Loucy (cell line): ENCODE data around the gene ZNF555.

Experiments
- H2AFZ ChIP-seq: fragments of 200-600 bp; sonication (generic); 2 replicates; pipeline ENCODE4 v1.6.0; 2016; ENCODE audit warnings: antibody characterized with exemption, mild to moderate bottlenecking, low read length, moderate library complexity
- H3F3A ChIP-seq: fragments of 200-600 bp; 2 replicates; pipeline ENCODE4 v1.6.0; 2016; ENCODE audit warnings: antibody characterized with exemption, low read depth, mild to moderate bottlenecking
- H3K27me3 ChIP-seq: fragments of 200-600 bp; sonication (generic); 2 replicates; pipeline ENCODE4 v1.6.1; 2014; ENCODE audit warnings: low read length, mild to moderate bottlenecking; ENCODE audit not compliant: insufficient read depth, poor library complexity, severe bottlenecking
- H3K36me3 ChIP-seq: fragments of 200-600 bp; sonication (generic); 2 replicates; pipeline ENCODE4 v1.6.1; 2016; ENCODE audit warnings: low read length; ENCODE audit not compliant: insufficient read depth
- H3K4me1 ChIP-seq: fragments of 200-600 bp; sonication (generic); 2 replicates; pipeline ENCODE4 v1.5.1; 2014; ENCODE audit warnings: low read length, mild to moderate bottlenecking; ENCODE audit not compliant: insufficient read depth, poor library complexity, severe bottlenecking
- H3K4me2 ChIP-seq: fragments of 200-600 bp; sonication (generic); 2 replicates; pipeline ENCODE4 v1.6.0; 2014; ENCODE audit warnings: antibody characterized with exemption, low read length, low read depth, mild to moderate bottlenecking; ENCODE audit not compliant: poor library complexity, severe bottlenecking
- H3K4me3 ChIP-seq: fragments of 200-600 bp; sonication (generic); 2 replicates; pipeline ENCODE4 v1.5.1; 2014; ENCODE audit warnings: low read length, mild to moderate bottlenecking, mixed read lengths; ENCODE audit not compliant: poor library complexity, severe bottlenecking
- H3K79me2 ChIP-seq: fragments of 200-600 bp; sonication (generic); 2 replicates; pipeline ENCODE4 v1.6.1; 2014; ENCODE audit warnings: low read length; ENCODE audit not compliant: insufficient read depth
- H3K9ac ChIP-seq: fragments of 200-600 bp; sonication (generic); 2 replicates; pipeline ENCODE4 v1.6.0; 2014; ENCODE audit warnings: mild to moderate bottlenecking, low read depth, low read length, moderate library complexity; ENCODE audit not compliant: poor library complexity, severe bottlenecking
- H3K9me2 ChIP-seq: fragments of 200-600 bp; sonication (generic); replicated peaks from 2 replicates; pipeline ENCODE4 v1.6.1; 2016; ENCODE audit warnings: low read depth, low read length, mixed read lengths
- H3K9me3 ChIP-seq: fragments of 200-600 bp; sonication (generic); 2 replicates; pipeline ENCODE4 v1.6.1; 2014; ENCODE audit warnings: mild to moderate bottlenecking, antibody characterized with exemption, low read length, low read depth; ENCODE audit not compliant: insufficient read depth
- H4K20me1 ChIP-seq: fragments of 200-600 bp; sonication (generic); 2 replicates; pipeline ENCODE4 v1.6.0; 2014; ENCODE audit warnings: antibody characterized with exemption, low read length, mild to moderate bottlenecking; ENCODE audit not compliant: insufficient read depth, poor library complexity, severe bottlenecking
- EZH2phosphoT487 ChIP-seq: fragments of 200-600 bp; IDR thresholded peaks from 2 replicates; pipeline ENCODE4 v1.6.1; 2018; ENCODE audit warnings: antibody characterized with exemption, mild to moderate bottlenecking, moderate library complexity, borderline replicate concordance
- TF ChIP-seq, protein P1 (sequence below): fragments of 200-600 bp; sonication (generic); conservative IDR thresholded peaks from 2 replicates; pipeline ENCODE4 v1.5.1; 2014; ENCODE audit warnings: mild to moderate bottlenecking, antibody characterized with exemption, low read length

The ZNF555 gene

DNA sequence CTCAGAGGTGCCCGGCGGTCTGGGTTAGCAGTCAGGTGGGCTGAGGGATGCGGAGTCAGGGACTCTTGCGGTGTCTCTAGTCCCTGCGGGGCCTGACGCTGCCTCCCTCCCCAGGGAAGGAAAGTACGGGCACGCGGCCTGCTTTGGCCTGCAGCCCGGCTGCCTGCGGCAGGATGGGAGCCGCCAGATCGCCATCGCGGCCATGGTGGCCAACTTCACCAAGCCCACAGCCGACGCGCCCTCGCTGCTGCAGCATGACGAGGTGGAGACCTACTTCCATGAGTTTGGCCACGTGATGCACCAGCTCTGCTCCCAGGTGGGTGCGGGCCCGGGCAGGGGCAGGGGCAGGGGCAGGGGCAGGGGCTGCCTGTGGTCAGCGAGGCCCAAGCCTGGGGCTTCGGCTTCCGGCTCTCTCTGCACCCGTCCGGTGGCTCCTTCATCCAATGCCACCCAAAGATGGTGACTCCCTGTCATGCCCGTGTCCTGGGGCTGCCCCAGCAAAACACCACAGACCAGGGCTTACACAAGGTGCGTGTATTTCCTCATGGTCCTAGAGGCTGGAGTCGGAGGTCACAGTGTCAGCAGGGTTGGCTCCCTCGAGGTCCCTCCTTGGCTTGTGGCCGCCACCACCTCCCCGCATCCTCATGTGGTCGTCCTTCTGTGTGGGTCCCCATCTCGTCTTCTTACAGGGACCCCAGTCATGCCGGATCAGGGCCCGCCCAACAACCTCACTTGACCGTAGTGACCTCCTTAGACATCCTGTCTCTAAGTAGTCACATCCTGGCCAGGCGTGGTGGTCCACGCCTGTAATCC is 32.9 kb upstream of the ZNF555 start:
- no peaks in the 10 kb centered on the region for H3K79me2 ChIP-seq
- no peaks in the 10 kb centered on the region for H3K9me3 ChIP-seq
- H3K4me2 ChIP-seq, result no peak overlapping the region
- no peaks in the 10 kb centered on the region for H3F3A ChIP-seq
- H3K4me1 ChIP-seq, result no peaks in the 10 kb centered on the region
- TF ChIP-seq, protein P1, sequence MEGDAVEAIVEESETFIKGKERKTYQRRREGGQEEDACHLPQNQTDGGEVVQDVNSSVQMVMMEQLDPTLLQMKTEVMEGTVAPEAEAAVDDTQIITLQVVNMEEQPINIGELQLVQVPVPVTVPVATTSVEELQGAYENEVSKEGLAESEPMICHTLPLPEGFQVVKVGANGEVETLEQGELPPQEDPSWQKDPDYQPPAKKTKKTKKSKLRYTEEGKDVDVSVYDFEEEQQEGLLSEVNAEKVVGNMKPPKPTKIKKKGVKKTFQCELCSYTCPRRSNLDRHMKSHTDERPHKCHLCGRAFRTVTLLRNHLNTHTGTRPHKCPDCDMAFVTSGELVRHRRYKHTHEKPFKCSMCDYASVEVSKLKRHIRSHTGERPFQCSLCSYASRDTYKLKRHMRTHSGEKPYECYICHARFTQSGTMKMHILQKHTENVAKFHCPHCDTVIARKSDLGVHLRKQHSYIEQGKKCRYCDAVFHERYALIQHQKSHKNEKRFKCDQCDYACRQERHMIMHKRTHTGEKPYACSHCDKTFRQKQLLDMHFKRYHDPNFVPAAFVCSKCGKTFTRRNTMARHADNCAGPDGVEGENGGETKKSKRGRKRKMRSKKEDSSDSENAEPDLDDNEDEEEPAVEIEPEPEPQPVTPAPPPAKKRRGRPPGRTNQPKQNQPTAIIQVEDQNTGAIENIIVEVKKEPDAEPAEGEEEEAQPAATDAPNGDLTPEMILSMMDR, result no peak
- TF ChIP-seq EZH2phosphoT487, result no peak
- no peaks in the 10 kb centered on the region for H3K9me2 ChIP-seq
- no peaks in the 10 kb centered on the region for H3K27me3 ChIP-seq
- H4K20me1 ChIP-seq, result no peaks in the 10 kb centered on the region
- no peak overlapping the region for H3K4me3 ChIP-seq
- no peak overlapping the region for H2AFZ ChIP-seq
- no peak overlapping the region for H3K9ac ChIP-seq
- H3K36me3 ChIP-seq, result peaks cover 60% of the 10 kb centered on the region; the same call in 1 of the 2 replicates

DNA sequence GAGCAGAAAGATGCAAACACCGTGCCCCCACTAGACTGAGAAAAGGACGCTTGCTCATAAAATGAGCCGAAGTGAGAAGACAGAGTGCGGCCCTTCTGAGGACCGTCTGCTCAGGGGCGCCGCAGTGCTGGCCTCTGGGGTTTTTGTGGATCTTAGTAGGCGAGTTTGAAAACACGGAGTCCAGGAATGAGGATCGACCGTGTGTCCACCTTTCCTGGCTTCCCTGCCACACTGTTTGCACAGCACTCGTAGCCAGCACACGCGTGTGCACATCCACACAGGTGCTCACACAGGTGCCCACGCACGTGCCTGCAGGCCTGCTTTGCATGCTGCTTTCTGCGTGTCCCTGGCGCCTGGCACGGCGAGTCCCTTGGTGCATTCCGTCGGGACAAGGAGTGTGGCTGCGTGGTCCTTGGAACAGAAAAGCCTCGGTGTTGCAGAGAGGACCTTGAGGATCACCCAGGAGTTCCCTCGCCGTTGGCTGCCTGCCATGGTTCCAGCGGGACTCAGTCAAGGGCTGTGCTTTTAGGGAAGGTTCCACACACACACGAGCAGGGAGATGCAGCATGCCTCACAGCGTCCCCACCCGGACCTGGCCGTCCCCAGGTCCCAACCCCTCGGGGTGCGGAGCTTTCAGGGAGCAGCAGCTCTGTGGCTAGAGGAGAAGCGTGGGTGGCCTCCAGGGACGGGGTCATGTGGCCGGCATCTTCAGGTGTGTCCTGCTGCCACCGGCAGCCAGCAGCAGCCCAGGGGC is 31.7 kb upstream of the ZNF555 start:
- TF ChIP-seq, protein P1, result no peak
- no peak for TF ChIP-seq EZH2phosphoT487
- no peaks in the 10 kb centered on the region for H4K20me1 ChIP-seq
- H3K9me3 ChIP-seq, result no peaks in the 10 kb centered on the region
- H3K36me3 ChIP-seq, result peaks cover 62% of the 10 kb centered on the region; the same call in 1 of the 2 replicates
- no peak overlapping the region for H3K9ac ChIP-seq
- H3K4me2 ChIP-seq, result no peak overlapping the region
- H3K4me1 ChIP-seq, result no peaks in the 10 kb centered on the region
- H3K27me3 ChIP-seq, result no peaks in the 10 kb centered on the region
- H3F3A ChIP-seq, result no peaks in the 10 kb centered on the region
- H3K79me2 ChIP-seq, result no peaks in the 10 kb centered on the region
- H3K9me2 ChIP-seq, result no peaks in the 10 kb centered on the region
- H3K4me3 ChIP-seq, result no peak overlapping the region
- H2AFZ ChIP-seq, result no peak overlapping the region

DNA sequence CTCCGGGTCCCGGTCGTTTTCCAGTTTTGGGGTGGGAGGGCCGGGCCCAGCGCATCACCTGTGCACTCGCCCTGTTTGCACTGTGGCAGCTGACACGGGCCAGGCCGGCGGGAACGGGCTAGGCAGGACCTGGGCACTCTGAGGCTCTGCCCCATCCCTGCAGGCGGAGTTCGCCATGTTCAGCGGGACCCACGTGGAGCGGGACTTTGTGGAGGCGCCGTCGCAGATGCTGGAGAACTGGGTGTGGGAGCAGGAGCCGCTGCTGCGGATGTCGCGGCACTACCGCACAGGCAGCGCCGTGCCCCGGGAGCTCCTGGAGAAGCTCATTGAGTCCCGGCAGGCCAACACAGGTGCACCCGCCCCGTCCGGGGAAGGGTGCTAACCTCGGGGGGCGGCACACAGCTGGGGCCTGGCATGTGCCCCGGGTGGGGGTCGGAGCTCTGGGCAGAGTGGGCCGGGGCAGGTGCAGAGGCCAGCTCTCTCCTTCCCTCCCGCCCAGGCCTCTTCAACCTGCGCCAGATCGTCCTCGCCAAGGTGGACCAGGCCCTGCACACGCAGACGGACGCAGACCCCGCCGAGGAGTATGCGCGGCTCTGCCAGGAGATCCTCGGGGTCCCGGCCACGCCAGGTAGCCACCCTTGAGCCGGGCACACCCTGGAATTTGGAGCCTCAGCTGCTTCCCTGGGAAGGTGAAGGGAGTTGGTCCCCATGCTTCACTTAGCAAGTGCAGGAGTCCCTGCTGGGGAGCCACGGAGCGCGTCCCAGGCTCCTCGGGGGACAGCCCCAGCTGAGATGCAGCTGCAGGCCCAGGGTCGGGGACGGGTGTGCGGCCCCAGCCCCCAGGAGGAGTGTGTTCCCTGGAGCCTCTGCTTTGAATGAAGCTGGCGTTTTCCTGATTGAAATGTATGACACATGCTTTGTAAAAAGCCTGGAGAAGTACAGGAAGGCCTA is 30.9 kb upstream of the ZNF555 start:
- H4K20me1 ChIP-seq, result no peaks in the 10 kb centered on the region
- H3K9me3 ChIP-seq, result no peaks in the 10 kb centered on the region
- no peak overlapping the region for H2AFZ ChIP-seq
- H3K79me2 ChIP-seq, result no peaks in the 10 kb centered on the region
- no peaks in the 10 kb centered on the region for H3K9me2 ChIP-seq
- H3K9ac ChIP-seq, result no peak overlapping the region
- H3F3A ChIP-seq, result no peaks in the 10 kb centered on the region
- H3K4me3 ChIP-seq, result no peak overlapping the region
- peaks cover 56% of the 10 kb centered on the region; the same call in 1 of the 2 replicates for H3K36me3 ChIP-seq
- H3K4me2 ChIP-seq, result no peak overlapping the region
- no peaks in the 10 kb centered on the region for H3K4me1 ChIP-seq
- TF ChIP-seq, protein P1, result no peak
- TF ChIP-seq EZH2phosphoT487, result no peak
- no peaks in the 10 kb centered on the region for H3K27me3 ChIP-seq
